ENCODE measurements around the gene STARD5.

STARD5 gene

DNA sequence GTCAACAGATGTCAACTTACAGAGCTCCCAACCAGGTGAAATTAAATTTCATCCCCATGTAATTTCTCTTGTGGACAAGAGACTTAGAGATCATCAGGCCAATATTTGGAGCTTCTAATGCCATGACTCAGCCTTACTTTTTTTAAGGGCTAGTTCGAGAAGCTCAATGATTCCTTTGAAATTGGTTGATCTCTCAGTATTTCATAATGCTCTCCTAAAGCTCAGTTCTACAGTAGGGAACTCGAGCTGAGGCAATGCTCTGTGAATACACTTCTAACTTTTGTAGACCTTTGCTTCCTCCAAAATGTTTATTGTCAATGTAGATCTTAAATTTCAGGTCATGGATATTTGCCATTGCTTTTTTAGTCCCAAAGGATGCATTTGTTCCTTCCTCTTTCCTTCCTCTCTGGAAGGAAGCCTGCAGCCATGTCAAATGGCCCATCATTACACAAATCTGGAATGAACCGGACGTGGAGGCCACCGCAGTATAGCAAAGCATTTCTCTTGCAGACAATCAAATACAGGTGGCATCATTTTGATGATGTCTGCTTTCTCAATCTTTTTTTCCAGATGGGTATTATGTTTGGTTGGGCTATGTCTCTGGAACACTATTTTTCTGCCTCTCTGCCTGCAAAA, 28.3 kb downstream of the STARD5 start:
- Histone ChIP-seq H3K4me2 (ENCODE audit: low read depth, low read length, poor library complexity, severe bottlenecking) (peak overlapping the region; percentile 92), H3K4me3 (ENCODE audit: low read length, poor library complexity, severe bottlenecking) (peak overlapping the region; percentile 80), H3K79me2 (ENCODE audit: insufficient read depth, low read length) (peaks cover 58% of the 10 kb centered on the region), H4K20me1 (ENCODE audit: insufficient read depth, low read length, poor library complexity, severe bottlenecking) (peaks cover 17% of the 10 kb centered on the region), H3K9me2 (replicated peaks; ENCODE audit: low read depth, low read length) (no peaks in the 10 kb centered on the region), H3K27me3 (ENCODE audit: insufficient read depth, low read length, poor library complexity, severe bottlenecking) (no peaks in the 10 kb centered on the region), H3F3A (ENCODE audit: low read depth) (peaks cover 14% of the 10 kb centered on the region), H3K36me3 (ENCODE audit: insufficient read depth, low read length) (no peaks in the 10 kb centered on the region), H3K4me1 (ENCODE audit: insufficient read depth, low read length, poor library complexity, severe bottlenecking) (peaks cover 85% of the 10 kb centered on the region), H3K9me3 (ENCODE audit: insufficient read depth, low read depth, low read length) (no peaks in the 10 kb centered on the region), H2AFZ (ENCODE audit: low read length) (no peak overlapping the region), H3K9ac (ENCODE audit: low read depth, low read length, poor library complexity, severe bottlenecking) (peak overlapping the region; percentile 84)
- TF ChIP-seq, protein P1, sequence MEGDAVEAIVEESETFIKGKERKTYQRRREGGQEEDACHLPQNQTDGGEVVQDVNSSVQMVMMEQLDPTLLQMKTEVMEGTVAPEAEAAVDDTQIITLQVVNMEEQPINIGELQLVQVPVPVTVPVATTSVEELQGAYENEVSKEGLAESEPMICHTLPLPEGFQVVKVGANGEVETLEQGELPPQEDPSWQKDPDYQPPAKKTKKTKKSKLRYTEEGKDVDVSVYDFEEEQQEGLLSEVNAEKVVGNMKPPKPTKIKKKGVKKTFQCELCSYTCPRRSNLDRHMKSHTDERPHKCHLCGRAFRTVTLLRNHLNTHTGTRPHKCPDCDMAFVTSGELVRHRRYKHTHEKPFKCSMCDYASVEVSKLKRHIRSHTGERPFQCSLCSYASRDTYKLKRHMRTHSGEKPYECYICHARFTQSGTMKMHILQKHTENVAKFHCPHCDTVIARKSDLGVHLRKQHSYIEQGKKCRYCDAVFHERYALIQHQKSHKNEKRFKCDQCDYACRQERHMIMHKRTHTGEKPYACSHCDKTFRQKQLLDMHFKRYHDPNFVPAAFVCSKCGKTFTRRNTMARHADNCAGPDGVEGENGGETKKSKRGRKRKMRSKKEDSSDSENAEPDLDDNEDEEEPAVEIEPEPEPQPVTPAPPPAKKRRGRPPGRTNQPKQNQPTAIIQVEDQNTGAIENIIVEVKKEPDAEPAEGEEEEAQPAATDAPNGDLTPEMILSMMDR (conservative IDR thresholded peaks at IDR 0.05; ENCODE audit: low read length), result no peak
- TF ChIP-seq EZH2phosphoT487 (IDR thresholded peaks at IDR 0.05; ENCODE audit: borderline replicate concordance), result no peak

DNA sequence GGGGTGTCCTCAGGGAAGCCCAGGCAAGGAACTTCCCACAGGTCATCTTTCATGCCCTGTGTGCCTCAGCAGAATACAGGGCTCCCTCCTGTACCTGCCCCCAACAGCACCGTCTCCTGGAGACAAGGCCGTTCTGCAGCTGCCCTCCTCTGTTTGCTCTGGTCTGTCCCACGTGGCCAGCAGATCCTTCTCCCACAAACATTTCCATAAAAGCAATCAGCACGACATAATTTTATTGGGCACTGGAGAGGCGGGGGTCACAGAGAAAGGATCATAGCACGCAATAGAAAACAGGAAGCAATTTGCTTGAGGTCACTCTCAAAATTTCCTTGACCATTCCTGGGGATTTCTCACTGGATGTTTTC, 29.4 kb downstream of the STARD5 start:
- Histone ChIP-seq H3F3A (ENCODE audit: low read depth) (peaks cover 14% of the 10 kb centered on the region), H4K20me1 (ENCODE audit: insufficient read depth, low read length, poor library complexity, severe bottlenecking) (peaks cover 8% of the 10 kb centered on the region), H3K4me3 (ENCODE audit: low read length, poor library complexity, severe bottlenecking) (peak overlapping the region; percentile 80), H3K9me2 (replicated peaks; ENCODE audit: low read depth, low read length) (no peaks in the 10 kb centered on the region), H3K79me2 (ENCODE audit: insufficient read depth, low read length) (peaks cover 47% of the 10 kb centered on the region), H3K36me3 (ENCODE audit: insufficient read depth, low read length) (no peaks in the 10 kb centered on the region), H3K9ac (ENCODE audit: low read depth, low read length, poor library complexity, severe bottlenecking) (peak overlapping the region; percentile 84), H3K4me1 (ENCODE audit: insufficient read depth, low read length, poor library complexity, severe bottlenecking) (peaks cover 78% of the 10 kb centered on the region), H3K9me3 (ENCODE audit: insufficient read depth, low read depth, low read length) (no peaks in the 10 kb centered on the region), H3K4me2 (ENCODE audit: low read depth, low read length, poor library complexity, severe bottlenecking) (peak overlapping the region; percentile 92), H3K27me3 (ENCODE audit: insufficient read depth, low read length, poor library complexity, severe bottlenecking) (no peaks in the 10 kb centered on the region), H2AFZ (ENCODE audit: low read length) (no peak overlapping the region)
- TF ChIP-seq EZH2phosphoT487 (IDR thresholded peaks at IDR 0.05; ENCODE audit: borderline replicate concordance), result no peak
- TF ChIP-seq, protein P1 (conservative IDR thresholded peaks at IDR 0.05; ENCODE audit: low read length), result no peak; the same call in 1 of the 2 replicates

DNA sequence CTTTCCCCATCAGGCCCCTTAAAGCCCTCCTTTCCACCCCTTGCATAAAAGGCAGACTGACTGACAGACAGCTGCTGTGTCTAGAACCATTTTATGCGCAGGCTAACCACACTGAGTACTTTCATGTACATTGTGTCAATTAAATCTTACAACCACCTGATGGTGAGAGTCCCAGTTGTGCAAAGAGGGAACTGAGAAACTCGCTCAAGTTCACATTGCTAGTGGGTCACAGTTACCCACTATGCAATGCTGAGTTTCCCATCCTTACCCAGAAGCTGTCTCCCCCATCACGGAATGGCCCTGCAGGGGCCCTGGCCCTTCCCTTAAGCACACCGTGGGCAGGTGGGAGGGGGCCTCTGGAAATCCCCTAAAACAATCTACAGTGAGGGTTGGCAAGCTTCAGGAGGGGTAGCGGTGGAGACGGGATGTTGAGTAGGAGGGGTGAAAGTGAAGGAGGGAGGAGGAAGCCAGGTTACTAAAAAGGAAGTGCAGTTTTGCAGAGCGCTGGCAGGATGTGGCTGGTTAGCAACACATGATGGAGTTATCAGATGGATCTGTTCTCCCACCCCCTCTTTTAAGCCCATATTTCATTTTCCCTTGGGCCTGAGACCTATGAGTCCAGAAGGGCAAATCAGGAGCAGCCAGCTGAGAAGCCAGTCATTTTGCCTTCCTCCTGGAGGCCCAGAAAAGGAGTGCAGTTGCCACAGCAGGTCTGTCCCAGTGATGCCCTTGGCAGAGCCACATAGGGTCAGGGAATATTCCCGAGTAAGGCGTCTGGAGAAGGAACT, 30.0 kb downstream of the STARD5 start:
- Histone ChIP-seq H3F3A (ENCODE audit: low read depth) (peaks cover 14% of the 10 kb centered on the region), H3K4me3 (ENCODE audit: low read length, poor library complexity, severe bottlenecking) (peak overlapping the region; percentile 80), H3K9ac (ENCODE audit: low read depth, low read length, poor library complexity, severe bottlenecking) (peak overlapping the region; percentile 84), H3K9me3 (ENCODE audit: insufficient read depth, low read depth, low read length) (no peaks in the 10 kb centered on the region), H3K79me2 (ENCODE audit: insufficient read depth, low read length) (peaks cover 41% of the 10 kb centered on the region), H3K4me2 (ENCODE audit: low read depth, low read length, poor library complexity, severe bottlenecking) (peak overlapping the region; percentile 92), H2AFZ (ENCODE audit: low read length) (peak overlapping the region; percentile 69; the same call in 1 of the 2 replicates), H3K36me3 (ENCODE audit: insufficient read depth, low read length) (no peaks in the 10 kb centered on the region), H4K20me1 (ENCODE audit: insufficient read depth, low read length, poor library complexity, severe bottlenecking) (peaks cover 4% of the 10 kb centered on the region), H3K27me3 (ENCODE audit: insufficient read depth, low read length, poor library complexity, severe bottlenecking) (no peaks in the 10 kb centered on the region), H3K9me2 (replicated peaks; ENCODE audit: low read depth, low read length) (no peaks in the 10 kb centered on the region), H3K4me1 (ENCODE audit: insufficient read depth, low read length, poor library complexity, severe bottlenecking) (peaks cover 73% of the 10 kb centered on the region)
- no peak for TF ChIP-seq EZH2phosphoT487 (IDR thresholded peaks at IDR 0.05; ENCODE audit: borderline replicate concordance)
- TF ChIP-seq, protein P1 (conservative IDR thresholded peaks at IDR 0.05; ENCODE audit: low read length), result no peak
